Measurements from ENCODE around the gene ZCCHC24.

DNA sequence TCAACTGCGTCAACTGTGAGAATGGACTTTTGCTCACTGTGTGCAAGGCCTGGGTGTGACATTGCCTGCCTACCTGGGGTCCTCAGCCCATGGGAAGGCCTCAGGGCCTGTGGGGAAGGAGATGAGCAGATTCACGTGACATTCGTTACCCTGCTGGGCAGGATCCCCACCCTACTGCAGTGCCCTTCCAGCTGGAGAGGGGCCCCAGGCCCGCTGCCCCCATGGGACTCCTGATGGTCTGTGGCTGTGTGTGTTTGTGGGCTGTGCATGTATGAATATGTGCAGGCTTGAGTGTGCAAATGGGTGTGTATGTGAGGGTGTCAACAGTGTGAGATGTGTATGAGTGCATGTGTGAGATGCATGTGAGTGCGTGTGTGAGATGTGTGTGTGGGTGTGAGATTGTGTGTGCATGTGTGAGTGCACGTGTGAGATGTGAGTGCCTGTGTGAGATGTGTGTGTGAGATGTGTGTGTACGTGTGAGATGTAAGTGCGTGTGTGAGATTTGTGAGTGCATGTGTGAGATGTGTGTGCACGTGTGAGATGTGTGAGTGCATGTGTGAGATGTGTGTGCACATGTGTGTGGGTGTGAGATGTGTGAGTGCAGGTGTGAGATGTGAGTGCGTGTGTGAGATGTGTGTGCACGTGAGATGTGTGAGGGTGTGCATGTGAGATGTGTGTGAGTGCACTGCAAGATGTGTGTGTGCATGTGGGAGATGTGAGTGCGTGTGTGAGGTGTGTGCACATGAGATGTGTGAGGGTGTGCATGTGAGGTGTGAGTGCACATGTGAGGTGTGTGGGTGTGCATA lies 68.5 kb downstream of the ZCCHC24 start:
- TF ChIP-seq, protein P1, sequence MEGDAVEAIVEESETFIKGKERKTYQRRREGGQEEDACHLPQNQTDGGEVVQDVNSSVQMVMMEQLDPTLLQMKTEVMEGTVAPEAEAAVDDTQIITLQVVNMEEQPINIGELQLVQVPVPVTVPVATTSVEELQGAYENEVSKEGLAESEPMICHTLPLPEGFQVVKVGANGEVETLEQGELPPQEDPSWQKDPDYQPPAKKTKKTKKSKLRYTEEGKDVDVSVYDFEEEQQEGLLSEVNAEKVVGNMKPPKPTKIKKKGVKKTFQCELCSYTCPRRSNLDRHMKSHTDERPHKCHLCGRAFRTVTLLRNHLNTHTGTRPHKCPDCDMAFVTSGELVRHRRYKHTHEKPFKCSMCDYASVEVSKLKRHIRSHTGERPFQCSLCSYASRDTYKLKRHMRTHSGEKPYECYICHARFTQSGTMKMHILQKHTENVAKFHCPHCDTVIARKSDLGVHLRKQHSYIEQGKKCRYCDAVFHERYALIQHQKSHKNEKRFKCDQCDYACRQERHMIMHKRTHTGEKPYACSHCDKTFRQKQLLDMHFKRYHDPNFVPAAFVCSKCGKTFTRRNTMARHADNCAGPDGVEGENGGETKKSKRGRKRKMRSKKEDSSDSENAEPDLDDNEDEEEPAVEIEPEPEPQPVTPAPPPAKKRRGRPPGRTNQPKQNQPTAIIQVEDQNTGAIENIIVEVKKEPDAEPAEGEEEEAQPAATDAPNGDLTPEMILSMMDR (IDR thresholded peaks at IDR 0.05): no peak
- TF ChIP-seq POLR2A (IDR thresholded peaks at IDR 0.05): no peak
- no peak for TF ChIP-seq EP300 (IDR thresholded peaks at IDR 0.05)
